HG03135 (cell line): ENCODE data around the gene CLIC1.

Experiments
- ATAC-seq: cut with Tn5 transposase; IDR thresholded peaks from one replicate; pipeline ENCODE4 v1.9.1; 2021; ENCODE audit warnings: mild to moderate bottlenecking, moderate library complexity; ENCODE audit not compliant: unreplicated experiment

CLIC1 gene

GRCh38 chr6:31768363-31769257, 32.3 kb upstream of the CLIC1 start:
- ATAC-seq: no peak

DNA sequence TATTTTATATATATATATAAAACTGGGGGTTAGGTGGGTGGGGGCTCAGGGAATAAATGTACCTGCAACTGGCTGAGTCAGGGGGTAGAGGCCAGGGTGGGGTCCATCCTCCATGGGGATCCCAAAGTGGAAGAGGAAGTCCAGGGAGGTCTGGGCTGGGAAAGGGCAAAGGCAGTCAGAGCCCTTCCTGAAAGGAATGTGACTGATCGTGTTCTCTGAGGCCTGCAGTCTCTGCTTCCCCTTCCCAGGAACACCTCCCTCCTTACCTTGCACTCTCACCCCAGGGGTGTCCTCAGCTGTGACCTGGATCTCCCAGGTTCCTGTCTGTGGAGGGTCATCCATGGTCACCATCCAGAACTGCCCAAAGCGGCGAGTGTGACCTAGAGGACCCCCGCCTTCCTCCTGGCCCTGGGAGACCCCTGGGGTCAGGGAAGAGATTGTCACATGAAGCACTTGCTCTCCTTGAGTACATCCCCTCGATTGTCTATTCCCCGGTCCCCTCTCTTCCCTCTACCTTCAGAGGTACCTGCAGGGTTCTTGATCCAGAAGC, 30.8 kb upstream of the CLIC1 start:
- ATAC-seq: no peak

DNA sequence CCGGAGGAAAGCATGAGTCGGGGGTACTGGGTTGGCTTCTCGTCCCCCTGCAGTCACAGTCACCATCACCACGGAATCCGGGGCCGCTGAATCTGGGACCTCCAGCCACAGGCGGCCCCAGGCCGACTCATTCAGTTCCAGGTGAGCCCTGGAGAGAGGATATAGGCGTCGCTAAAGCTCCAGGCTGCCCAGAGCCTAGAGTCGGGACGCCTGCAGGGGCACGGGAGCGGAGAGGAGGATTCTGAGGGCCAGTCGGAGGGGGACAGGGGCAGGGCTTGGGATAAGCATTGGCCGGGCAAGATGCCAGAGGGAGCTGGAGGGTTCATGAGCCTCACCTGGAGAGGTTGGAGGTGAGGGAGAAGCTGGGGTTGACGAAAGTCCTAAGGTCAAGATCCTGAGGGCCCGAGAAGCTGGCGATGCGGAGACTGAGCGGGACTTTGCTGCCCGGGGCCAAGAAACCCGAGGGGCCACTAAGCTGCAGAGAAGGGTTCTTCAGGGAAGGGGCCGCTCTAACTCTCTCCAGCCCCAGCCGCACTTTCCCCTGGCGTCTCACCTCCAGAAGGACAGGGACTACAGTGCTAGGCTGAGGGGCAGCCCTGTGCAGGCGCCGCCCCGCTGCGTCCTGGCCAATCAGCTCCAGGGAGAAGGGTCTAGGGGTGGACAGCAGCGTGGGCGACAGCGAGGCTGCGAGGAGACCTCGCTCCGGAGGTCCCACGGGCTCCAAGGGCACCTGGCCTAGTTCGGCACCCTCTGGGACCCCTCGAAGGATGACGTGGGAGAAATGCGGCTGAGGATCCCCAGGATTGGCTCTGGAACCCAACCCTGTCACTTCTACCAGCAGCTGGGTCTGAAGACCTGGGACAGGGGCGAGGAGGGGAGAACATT, 29.8 kb upstream of the CLIC1 start:
- ATAC-seq: no peak

DNA sequence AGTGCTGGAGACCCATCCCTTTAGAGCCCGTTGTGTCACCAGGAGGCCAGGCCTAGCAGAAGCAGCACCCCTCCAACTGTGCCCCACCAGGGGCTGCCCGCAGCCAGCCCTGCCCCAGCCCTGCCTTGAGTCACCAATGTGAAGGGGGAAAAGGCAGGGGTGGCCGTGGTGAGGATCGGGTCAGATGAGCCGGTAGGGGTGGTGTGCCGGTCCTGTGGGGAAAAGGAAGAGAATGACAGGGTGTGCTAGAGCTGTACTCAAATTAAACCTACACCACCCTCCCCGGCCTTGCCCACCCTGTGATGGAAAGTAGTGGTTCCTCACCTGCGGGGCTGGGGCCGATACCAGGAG, 29.2 kb upstream of the CLIC1 start:
- ATAC-seq: no peak

DNA sequence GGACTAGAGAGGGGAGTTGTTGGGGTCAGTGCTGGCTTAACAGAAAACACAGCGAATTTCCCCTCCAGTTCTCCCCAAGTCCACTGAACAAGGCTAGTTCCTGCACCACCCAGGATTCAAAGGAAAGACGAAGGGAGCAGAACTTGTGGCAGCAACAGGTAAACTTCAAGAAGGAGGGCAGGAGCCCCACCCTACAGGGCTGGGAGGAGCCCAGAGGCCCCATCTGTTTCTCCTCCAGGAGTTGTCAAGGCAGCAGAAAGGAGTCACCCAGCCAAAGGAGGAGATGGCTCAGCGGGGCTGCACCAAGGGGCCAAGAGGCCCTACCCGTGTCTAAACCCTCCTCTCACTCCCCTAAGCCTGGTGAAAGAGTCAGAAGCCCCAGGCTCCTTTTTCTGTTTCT, 27.9 kb upstream of the CLIC1 start:
- no peak for ATAC-seq

GRCh38 chr6:31763619-31763940, 27.2 kb upstream of the CLIC1 start:
- ATAC-seq: no peak

DNA sequence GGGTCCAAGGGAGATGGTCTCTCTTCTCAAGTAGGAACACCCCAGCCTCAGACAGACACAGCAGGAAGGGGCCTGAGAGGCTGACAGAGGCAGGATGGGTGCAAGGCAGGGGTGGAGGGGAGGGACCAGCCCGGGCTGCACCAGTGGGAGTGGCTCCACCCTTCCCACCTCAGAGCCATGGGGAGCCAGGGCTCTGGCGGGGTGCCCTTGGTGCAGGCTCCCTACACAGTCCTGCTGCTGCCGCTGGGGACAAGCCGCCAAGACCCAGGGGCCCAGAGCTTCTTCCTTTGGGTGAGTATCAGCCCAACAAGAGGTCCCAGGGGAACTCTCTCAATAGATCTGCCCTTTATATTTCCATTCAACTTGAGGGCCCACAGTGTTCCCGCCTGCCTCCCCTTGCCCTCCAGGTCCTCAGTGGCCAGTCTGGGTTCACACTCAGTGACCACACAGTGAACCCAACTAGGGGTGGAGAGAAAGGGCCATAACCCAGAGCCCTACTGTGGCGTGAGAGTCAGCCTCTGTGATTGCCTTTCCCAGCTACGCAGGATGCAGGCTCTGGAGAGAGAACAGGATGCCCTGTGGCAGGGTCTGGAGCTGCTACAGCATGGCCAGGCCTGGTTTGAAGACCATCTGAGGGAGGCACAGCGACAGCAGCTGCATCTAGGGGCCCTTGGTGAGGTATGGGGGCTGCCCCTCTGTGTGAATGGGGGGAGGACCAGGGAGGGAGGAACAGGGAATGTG, 26.7 kb upstream of the CLIC1 start:
- no peak for ATAC-seq

DNA sequence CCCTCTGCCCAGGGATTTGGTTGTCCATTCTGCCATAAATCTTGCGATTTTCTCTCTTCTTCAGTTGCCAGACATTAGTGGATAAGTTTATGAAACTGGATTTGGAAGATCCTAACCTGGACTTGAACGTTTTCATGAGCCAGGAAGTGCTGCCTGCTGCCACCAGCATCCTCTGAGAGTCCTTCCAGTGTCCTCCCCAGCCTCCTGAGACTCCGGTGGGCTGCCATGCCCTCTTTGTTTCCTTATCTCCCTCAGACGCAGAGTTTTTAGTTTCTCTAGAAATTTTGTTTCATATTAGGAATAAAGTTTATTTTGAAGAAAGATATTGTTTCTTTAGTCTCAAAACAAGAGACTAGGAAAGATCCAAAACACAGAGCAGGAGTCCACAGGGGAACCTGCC, 26.0 kb upstream of the CLIC1 start, which contains the start of gene SAPCD1:
TSS of gene SAPCD1 (plus strand) at position 301 of the 400 bp plus-strand sequence. CDS start 399 bp downstream, outside the sequence.
- no peak for ATAC-seq

GRCh38 chr6:31761343-31761742, 25.0 kb upstream of the CLIC1 start:
- ATAC-seq: no peak

GRCh38 chr6:31760790-31761189, 24.5 kb upstream of the CLIC1 start:
- ATAC-seq: no peak

- no peak for ATAC-seq
Measured at GRCh38 chr6:31758281-31758680, 22.0 kb upstream of the CLIC1 start.

- ATAC-seq: no peak
Measured at GRCh38 chr6:31752739-31753319, 16.5 kb upstream of the CLIC1 start.

DNA sequence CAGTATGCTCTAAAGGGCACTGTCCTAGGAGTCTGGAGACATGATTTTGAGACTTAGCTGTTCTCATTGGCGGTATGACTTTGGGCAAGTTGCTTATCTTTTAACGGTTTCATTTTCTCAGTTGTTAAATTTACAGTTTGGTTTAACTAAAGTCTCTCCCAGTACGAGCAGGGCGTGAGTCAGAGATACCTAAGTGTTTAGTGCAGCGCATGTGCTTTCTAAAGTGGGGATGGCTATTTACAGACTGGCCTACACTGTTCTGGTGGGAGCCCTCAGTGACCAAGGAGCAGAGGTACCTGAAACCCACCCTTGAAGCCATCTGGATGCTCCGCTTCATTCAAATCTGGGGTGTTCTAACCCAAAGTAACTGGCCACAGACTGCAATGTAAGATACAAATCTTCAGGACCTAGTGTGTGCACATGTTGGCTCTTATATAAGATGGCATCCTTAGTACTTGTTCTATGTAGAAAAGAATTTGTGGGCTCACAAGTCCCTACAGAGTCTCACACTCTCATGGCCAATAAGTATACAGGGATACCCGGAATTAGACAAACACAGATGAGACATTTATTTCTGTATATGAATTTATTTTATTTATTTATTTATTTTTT, 14.2 kb upstream of the CLIC1 start:
- no peak for ATAC-seq

GRCh38 chr6:31749301-31750036, 13.1 kb upstream of the CLIC1 start:
- ATAC-seq: no peak

- no peak for ATAC-seq
Measured at GRCh38 chr6:31744422-31744821, 8.1 kb upstream of the CLIC1 start.

DNA sequence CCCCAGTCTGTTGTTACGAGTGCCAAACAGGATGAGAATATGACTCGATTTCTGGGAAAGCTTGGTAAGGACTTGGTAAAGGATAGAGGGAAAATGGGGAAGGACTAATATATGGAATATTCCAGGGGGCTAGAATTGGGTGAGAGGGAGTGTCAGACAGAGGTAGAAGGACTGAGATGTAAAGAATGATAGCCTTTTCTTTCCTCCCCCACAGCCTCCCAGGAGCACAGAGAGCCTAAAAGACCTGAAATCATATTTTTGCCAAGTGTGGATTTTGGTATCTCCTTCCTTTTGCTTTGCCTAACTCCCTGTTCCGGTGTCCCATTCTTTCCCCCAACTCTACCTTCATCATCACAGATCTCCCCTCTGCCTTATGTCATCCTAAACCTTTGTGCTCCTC, 6.6 kb upstream of the CLIC1 start:
- no peak for ATAC-seq

DNA sequence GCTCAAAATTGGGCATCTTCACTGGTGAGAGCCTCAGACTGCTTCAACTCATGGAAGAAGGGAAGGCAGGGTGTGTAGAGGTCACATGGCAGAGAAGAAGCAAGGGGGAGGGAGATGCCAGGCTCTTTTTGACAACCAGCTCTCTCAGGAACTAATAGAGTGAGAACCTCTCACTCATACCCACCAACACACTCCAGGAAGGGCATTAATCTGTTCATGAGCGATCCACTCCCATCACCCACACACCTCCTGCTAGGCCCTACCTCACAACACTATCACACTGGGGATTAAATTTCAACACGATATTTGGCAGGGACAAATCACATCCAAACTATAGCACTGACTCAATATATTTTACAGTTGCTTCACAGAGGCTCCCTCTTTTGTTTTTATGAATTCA, 5.5 kb upstream of the CLIC1 start:
- no peak for ATAC-seq

- ATAC-seq: no peak
Measured at GRCh38 chr6:31740397-31741223, 4.3 kb upstream of the CLIC1 start.
